Panc1 (cell line): ENCODE results near the gene SMNDC1.

Source experiments
- CTCF ChIP-seq: fragments of 450-650 bp; IDR thresholded peaks from 2 replicates; pipeline ENCODE4 v1.5.1; 2017; ENCODE audit warnings: mild to moderate bottlenecking
- POLR2AphosphoS5 ChIP-seq: IDR thresholded peaks from 2 replicates; pipeline ENCODE4 v1.6.1; 2012; ENCODE audit warnings: mild to moderate bottlenecking, low read depth, low read length, moderate library complexity
- REST ChIP-seq, 2 experiments: IDR thresholded peaks; 2 replicates each; pipeline ENCODE4 v1.6.1; 2011 to 2012; ENCODE audit warnings: low read depth in 2 of 2, control low read depth in 1 of 2, low read length in 1 of 2, mild to moderate bottlenecking in 1 of 2, moderate library complexity in 1 of 2; ENCODE audit not compliant: insufficient read depth in 1 of 2
- TCF7L2 ChIP-seq: IDR thresholded peaks from 2 replicates; pipeline ENCODE4 v1.6.1; 2011; ENCODE audit warnings: mild to moderate bottlenecking, low read depth, low read length, inconsistent platforms

- TF ChIP-seq CTCF, result no peak
- no peak for TF ChIP-seq TCF7L2
- TF ChIP-seq POLR2AphosphoS5, result no peak
- TF ChIP-seq REST (IDR thresholded peaks at IDR 0.05; ENCODE audit: insufficient read depth in 1 of 2, low read depth in 2 of 2, low read length in 1 of 2), result no peak
These were observed 27.1 kb downstream of the SMNDC1 start for GRCh38 chr10:110277591-110277990.
